ENCODE data around the gene HJURP.

Gene HJURP

GRCh38 chr2:233849607-233850271 lies 4.6 kb downstream of the HJURP start:
- DNase-seq (ENCODE audit: low spot score), result no peak

DNA sequence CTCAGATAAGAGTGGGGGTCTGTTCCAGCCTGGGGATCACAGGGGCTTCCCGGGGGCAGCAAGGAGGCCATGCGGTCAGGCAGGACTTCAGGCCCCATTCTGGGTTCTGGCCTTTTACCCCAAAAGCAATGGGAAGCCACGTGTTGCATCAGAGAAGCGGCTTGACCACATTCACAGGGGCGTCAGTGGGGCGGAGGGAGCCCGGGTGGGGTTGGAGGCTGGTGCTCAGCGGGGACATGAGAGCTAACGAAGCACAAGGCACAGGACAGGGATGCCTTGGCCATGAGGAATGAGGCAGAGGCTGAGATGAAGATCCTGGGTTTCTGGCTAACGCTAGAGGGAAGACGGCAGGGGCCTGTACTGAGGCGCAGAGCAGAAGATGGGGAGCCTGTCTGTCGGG lies 6.1 kb downstream of the HJURP start:
- DNase-seq (ENCODE audit: low spot score), result no peak

DNA sequence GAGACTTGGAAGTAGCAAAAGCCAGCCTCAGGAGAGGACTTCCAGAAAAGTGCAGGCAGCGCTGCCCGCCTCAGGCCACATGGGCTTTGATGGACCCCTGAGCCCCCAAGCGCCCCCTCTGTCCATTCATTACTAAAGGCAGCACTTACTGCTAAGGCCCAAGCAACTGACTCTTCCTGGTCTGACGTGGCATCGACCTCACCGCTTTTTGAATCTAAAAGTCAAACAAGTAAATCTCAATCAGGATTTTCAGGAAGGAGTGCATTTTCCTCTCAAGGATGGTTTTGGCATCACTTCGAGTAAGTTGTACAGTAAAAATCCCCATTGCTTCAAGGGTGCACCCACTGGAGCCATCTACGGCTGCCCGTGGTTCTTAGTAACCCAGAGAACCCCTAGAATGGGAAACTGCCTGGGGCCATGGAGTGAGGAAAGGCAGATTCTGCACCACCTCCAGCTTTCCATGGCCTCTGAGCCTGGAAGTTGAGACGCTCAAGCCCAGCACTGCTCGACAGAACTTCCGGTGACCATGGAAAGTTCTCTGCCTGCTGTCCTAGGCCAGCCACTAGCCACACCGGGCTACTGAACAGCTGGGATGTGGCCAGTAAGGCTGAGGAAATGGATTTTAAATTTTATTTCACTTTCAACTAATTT lies 7.0 kb downstream of the HJURP start:
- DNase-seq (ENCODE audit: low spot score), result no peak

- no peak for DNase-seq (ENCODE audit: low spot score)
Measured at GRCh38 chr2:233846387-233847247, 7.7 kb downstream of the HJURP start.

GRCh38 chr2:233845301-233846060 lies 8.9 kb downstream of the HJURP start:
- no peak for DNase-seq (ENCODE audit: low spot score)

DNA sequence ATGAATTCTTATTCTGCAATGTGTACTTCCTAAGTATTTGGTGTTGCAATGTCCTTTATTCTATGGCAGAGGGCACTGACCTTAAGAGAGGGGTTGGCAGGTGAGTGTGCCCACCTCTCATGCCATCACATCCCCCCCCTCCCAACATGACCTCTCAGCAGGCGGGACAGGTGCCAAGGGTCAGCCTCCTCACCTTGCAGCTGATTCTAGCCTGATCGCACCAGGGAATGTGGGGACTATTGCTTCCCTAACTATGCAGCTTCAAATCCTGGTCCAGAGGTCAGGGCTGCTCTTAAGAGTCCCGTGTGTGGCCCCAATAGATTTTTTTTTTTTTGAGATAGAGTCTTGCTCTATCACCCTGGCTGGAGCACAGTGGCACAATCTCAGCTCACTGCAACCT lies 9.5 kb downstream of the HJURP start:
- DNase-seq (ENCODE audit: low spot score), result no peak

GRCh38 chr2:233844064-233844807 lies 10.1 kb downstream of the HJURP start:
- no peak for DNase-seq (ENCODE audit: low spot score)

GRCh38 chr2:233841183-233841582 lies 13.2 kb downstream of the HJURP start:
- no peak for DNase-seq (ENCODE audit: low spot score)

- DNase-seq (ENCODE audit: low spot score), result no peak
Measured at GRCh38 chr2:233840520-233840919, 13.8 kb downstream of the HJURP start.

DNA sequence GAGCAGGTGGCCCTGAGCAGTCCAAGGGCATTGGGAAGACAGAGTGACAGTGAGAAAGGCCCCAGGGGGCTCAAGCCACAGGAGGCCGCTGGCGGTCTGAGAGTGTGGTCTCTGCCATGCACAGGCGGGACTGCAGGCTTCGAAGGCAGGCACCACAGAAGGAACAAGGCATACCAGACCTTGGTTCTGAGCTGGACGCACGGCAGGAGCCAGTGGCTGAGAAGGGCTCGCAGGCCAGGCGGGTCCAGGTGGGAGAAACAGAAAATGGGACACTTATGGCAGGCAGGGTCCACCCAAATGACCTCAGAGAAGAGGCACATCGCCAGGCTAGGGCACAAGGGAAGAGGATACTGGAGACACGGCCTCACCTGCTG lies 14.9 kb downstream of the HJURP start:
- no peak for DNase-seq (ENCODE audit: low spot score)

DNA sequence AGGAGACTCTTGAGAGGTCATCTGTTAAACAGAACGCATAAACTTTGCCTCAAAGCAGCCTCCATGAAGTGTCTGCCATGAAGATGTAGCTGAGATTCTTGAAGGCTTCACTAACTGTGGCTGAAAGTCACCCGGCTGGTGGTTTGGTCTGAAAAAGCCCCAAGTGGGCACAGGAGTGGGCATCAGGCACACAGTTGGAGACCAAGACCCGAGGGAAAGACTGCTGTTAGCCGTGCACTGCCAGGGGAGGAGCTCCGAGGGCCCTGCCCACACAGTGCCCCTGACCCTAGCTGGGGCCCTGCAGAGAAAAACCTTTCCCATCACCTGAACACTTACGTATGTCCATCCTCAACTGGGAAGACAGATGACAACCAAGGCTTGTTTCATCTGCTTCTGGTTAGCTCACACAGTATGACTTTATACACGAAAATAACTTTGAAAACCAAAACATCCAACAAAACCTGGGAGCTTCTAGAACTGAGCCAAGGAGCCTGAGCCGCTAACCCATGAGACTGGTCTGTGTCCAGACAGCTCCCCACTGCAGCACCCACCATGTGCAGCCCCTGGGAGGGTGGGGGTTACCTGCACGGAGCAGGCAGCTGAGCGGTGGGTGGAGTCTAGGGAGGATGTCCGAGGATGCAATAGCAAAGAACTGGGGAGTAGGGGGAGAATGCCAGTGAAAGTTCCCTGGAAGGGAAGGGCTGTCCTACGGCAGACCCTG lies 15.4 kb downstream of the HJURP start:
- no peak for DNase-seq (ENCODE audit: low spot score)

GRCh38 chr2:233838251-233838650 lies 16.1 kb downstream of the HJURP start:
- DNase-seq (ENCODE audit: low spot score), result no peak

DNA sequence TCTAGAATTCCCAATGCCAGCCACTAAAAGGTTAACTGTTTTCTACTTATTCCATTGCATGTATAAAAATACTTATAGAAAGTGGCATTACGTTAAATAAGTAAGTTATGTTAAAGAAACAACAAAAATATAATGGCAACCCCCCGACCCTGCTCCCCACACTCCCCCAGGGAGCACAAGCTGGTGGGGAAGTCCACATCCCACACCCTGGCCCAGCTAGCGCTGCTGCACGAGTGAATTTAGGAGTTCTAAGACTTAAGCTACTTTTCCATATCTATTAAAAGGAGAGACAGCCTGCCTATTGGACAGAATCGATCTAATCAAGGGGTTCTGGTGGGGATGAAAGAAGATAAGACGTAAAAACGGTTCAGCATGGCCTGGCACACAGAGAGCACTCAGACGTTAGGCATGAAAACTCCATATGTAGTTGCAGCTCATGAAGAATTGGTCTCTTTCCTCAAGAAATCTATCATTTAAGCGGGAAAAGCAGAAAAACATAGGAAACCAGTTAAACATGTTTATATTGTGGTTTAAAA lies 16.6 kb downstream of the HJURP start:
- no peak for DNase-seq (ENCODE audit: low spot score)

DNA sequence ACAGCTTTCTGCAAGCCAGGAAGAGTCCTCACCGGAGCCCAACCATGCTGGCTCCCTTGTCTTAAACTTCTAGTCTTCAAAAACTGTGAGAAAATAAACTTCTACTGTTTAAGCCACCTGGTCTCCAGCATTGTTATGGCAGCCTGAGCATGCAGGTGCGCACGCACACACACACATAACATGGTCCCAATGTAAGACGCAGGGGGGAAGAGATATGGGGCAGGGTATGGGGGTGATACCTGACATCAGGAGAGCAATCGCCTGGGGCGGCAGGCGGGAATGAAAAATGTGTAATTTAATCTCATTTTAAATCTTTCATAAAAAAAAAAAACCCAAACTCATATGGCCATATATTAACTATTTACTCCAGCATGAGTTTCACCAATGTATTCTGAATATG lies 18.0 kb downstream of the HJURP start:
- DNase-seq (ENCODE audit: low spot score), result no peak

- no peak for DNase-seq (ENCODE audit: low spot score)
Measured at GRCh38 chr2:233835230-233836186, 18.8 kb downstream of the HJURP start.

GRCh38 chr2:233833345-233833744 lies 21.0 kb downstream of the HJURP start:
- DNase-seq (ENCODE audit: low spot score), result no peak

DNA sequence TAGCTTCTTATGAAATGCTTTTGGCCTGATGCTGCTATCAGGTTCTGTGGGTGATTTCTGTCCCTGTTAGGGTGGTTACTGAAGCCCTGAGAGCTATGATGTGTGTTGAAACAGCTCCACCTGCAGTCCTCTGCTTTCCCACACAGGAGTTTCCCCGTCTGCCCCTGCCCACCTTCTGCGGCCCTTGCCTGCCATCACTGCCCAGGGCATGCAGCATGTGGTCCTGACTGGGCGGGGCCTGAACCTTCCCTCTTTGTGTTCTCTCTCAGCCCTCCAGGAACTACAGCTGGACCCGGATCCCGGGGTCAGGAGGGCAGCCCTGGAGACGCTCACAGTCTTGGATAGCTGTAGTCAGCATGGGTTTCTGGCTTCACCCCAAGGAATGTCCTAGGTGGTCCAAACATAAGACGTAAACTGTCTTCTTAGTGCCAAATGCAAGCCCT lies 21.4 kb downstream of the HJURP start:
- DNase-seq (ENCODE audit: low spot score), result no peak

- no peak for DNase-seq (ENCODE audit: low spot score)
Measured at GRCh38 chr2:233832414-233832813, 21.9 kb downstream of the HJURP start.

- no peak for DNase-seq (ENCODE audit: low spot score)
Measured at GRCh38 chr2:233831861-233832260, 22.5 kb downstream of the HJURP start.

Data from SK-N-DZ (cell line).